HG03280 (cell line): ENCODE results near the gene FUNDC1.
"Not testable (repeated sequence)": the region's sequence is repeated elsewhere in the genome, so short reads cannot be mapped to it uniquely, and the experiment has no call there.

ENCODE experiments used
- ATAC-seq: cut with Tn5 transposase; IDR thresholded peaks from one replicate; pipeline ENCODE4 v1.9.1; 2021; ENCODE audit warnings: mild to moderate bottlenecking, moderate library complexity; ENCODE audit not compliant: unreplicated experiment

The FUNDC1 gene

DNA sequence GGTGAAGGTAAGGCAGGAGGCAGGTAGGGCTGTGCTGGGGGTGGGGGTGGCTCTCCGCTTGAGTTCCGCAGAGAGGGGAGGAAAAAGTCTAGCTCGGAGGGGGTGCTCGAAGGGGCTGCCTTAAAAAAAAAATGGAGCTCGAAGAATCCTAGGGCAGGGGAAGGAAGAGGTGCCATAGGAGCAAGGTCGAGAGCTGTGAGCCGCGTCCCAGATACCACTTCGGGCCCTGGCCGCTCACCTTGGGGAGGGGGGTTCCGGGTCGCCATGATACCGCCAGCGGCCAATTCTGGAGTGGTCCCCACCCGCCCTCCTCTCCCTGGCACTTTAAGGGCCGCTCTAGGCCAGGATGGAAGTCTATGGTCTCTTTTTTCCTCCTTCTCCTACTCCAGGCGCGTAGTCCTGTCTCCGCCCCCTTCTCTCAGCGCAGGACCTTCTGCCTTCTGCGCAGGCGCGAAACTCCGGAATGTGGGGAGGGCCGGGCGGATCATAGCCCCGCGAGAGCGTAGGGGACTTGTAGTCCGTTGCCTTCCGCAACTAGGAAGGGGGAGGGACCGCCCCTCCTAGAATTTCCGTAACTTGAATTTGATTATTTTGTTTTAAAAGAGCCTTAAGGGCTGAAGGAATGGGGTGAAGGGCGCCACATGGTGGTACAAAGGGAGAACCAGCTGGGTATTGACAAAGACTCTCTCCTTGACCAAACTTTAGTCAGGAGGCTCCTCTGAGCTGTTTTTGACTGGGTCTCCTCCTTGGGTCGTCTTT, at the start of gene FUNDC1:
Gene FUNDC1, minus strand, starts transcription at position 293 of the 759 bp plus-strand sequence. Its CDS starts 27 bp downstream, at position 266.
- peak; percentile 97 for ATAC-seq

GRCh38 chrX:44585866-44586265, 43.2 kb upstream of the FUNDC1 start:
- ATAC-seq, result no peak

DNA sequence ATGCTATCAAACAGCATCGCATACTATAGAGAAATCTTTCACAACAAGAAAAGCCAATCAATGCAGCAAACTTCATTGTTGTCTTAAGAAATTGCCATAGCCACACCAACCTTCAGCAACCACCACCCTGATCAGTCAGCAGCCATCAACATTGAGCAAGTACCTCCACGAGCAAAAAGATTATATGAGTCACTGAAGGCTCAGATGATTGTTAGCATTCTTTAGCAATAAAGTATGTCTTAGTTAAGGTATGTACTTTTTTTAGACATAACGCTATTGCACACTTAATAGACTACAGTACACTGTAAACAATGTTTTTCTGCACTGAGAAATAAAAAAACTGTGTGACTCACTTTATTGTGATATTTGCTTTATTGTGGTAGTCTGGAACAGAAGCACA, 37.8 kb upstream of the FUNDC1 start:
- ATAC-seq, result no peak

GRCh38 chrX:44572340-44572938, 29.8 kb upstream of the FUNDC1 start:
- ATAC-seq, result no peak

- no peak for ATAC-seq
Measured at GRCh38 chrX:44570522-44570921, 27.9 kb upstream of the FUNDC1 start.

- ATAC-seq, result no peak
Measured at GRCh38 chrX:44569122-44569521, 26.5 kb upstream of the FUNDC1 start.

DNA sequence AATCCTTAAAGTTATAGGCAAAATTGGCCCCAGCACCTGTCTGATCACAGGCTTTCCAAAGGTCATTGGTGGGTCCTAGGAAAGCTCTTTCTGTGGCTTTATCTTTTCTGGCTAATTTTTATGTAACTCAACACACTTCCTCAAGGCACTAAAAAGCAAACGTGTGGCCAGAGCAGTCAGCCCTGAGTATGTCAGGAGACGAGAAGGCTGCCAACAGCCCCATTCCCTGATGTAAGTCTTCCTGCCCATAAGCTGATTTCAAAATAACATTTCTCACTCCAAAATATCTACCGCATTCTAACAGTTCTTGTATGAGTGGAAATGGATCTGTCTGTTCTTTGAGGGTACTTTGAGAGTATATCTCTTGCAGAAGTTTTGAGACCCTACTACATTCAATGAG, 25.5 kb upstream of the FUNDC1 start:
- ATAC-seq, result no peak

- not testable (repeated sequence) for ATAC-seq
Measured at GRCh38 chrX:44561896-44562295, 19.2 kb upstream of the FUNDC1 start.

GRCh38 chrX:44550563-44550962, 7.9 kb upstream of the FUNDC1 start:
- ATAC-seq, result no peak

GRCh38 chrX:44545454-44545853, 2.8 kb upstream of the FUNDC1 start:
- ATAC-seq, result not testable (repeated sequence)

DNA sequence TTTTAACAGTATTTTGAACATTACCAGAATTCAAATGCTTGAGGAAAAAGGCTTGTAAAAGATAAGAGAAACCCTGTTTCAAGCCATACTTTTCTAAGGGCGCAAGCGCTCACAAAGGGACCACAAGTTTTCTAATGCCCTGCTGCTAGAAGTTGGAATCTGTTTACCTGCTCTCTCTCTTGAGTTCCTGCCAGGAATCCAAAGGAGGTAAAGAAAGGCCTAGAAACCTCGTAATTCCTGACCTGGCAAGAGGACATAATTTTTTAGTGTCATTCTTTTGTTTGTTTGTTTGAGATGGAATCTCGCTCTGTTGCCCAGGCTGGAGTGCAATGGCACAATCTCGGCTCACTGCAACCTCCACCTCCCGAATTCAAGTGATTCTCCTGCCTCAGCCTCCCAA, 1.4 kb upstream of the FUNDC1 start:
- ATAC-seq, result no peak

GRCh38 chrX:44536198-44536597, 6.5 kb downstream of the FUNDC1 start:
- no peak for ATAC-seq

- no peak for ATAC-seq
Measured at GRCh38 chrX:44529310-44529709, 13.3 kb downstream of the FUNDC1 start.

- no peak for ATAC-seq
Measured at GRCh38 chrX:44514272-44514671, 28.4 kb downstream of the FUNDC1 start.

GRCh38 chrX:44507292-44507691, 35.4 kb downstream of the FUNDC1 start:
- ATAC-seq, result no peak

DNA sequence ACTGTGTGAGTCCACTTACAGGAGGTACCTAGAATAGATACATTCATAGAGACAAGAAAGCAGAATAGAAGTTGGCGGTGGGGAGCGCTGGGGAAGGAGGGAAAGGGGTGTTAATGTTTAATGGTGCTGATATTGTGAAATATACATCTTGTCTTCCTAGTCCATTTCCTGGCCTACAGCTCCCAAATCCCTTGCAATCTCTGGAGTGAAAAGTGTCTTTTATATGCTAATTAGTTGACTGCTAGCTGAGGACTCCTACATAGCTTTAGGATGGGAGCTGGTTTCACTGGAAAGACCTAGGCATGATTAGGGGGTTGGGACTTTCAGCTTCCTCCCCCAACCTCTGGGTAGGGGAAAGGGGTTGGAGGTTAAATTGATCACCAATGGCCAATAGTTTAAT, 36.0 kb downstream of the FUNDC1 start:
- no peak for ATAC-seq

DNA sequence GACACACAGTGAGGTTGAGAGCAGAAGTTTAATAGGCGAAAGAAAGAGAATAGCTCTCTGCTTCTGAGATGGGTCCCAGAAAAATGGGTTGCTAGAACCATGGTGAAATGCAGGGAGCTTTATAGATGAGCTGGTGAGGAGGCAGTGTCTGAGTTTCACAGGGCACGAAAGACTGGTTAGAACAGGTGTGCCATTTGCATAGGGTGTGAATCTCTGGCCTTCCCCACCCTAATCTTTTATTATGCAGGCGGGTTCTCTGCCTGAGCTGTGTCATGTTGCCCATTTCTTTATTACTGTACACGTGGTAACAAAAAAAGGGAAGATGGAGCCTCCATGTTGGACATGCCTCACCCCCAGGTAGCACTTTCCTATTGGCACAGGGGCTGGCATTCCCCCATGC, 39.1 kb downstream of the FUNDC1 start:
- no peak for ATAC-seq

GRCh38 chrX:44495091-44495490, 47.6 kb downstream of the FUNDC1 start:
- ATAC-seq, result no peak

DNA sequence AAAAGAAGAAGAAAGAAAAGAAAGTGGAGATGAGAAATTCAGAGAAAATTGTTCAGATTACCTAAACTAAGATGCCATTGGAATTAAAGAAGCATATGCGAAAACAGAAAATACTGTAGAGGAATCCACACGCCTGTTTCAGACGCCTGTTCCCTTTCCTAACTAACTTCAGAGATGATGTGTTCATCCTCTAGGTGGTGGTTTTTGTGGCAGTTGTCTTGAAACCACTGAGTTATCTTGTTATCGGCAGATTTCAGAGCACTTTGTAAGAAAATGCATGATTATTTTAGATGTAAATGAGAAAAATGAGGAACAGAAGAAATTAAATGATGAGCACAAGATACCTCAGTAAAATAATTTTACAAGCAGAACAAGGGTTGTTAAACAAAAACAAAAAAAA, 48.3 kb downstream of the FUNDC1 start:
- no peak for ATAC-seq

DNA sequence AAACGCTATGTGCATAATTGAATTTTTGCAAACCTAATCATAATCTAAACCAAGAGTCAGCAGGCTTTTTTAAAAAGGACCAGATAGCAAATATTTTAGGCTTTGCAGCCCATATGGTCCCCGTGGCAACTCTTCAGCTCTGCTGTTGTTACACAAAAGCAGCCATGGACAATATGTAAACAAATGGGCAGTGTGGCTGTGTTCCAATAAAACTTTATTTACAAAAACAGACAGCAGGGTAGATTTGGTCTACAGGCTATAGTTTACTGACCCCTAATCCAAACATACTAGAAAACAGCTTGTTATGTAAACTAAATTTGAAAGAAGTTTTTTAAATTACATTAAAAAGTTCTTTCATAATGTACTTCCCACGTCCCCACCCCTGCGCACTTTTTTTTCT, 53.1 kb downstream of the FUNDC1 start:
- ATAC-seq, result no peak

- ATAC-seq, result no peak
Measured at GRCh38 chrX:44484607-44485146, 58.0 kb downstream of the FUNDC1 start.

GRCh38 chrX:44483965-44484606, 58.6 kb downstream of the FUNDC1 start:
- ATAC-seq, result no peak
